Effector memory CD4-positive, alpha-beta T cell (primary cell): ENCODE results near the gene GREM2.

Experiments
- DNase-seq, 3 donors: peaks; one replicate each; pipeline ENCODE4 v3.0.0-alpha.2; 2020
- H3K27ac ChIP-seq: 2 replicates; pipeline ENCODE4 v1.7.0; 2013; ENCODE audit warnings: mild to moderate bottlenecking, low read length, moderate library complexity; ENCODE audit not compliant: insufficient read depth, poor library complexity, severe bottlenecking
- H3K27me3 ChIP-seq: replicated peaks from 2 replicates; pipeline ENCODE4 v1.7.0; 2013; ENCODE audit warnings: mild to moderate bottlenecking, low read length; ENCODE audit not compliant: insufficient read depth, control insufficient read depth, poor library complexity, severe bottlenecking
- H3K36me3 ChIP-seq: 2 replicates; pipeline ENCODE4 v1.7.0; 2013; ENCODE audit warnings: mild to moderate bottlenecking, low read length, moderate library complexity; ENCODE audit not compliant: control insufficient read depth, insufficient read depth
- H3K4me1 ChIP-seq: 2 replicates; pipeline ENCODE4 v1.7.0; 2013; ENCODE audit warnings: low read length, mild to moderate bottlenecking; ENCODE audit not compliant: control insufficient read depth, insufficient read depth, poor library complexity, severe bottlenecking
- H3K4me3 ChIP-seq: 2 replicates; pipeline ENCODE4 v1.7.0; 2013; ENCODE audit warnings: low read length, low read depth, mild to moderate bottlenecking; ENCODE audit not compliant: insufficient read depth, poor library complexity, severe bottlenecking
- H3K9me3 ChIP-seq: 2 replicates; pipeline ENCODE4 v1.7.0; 2013; ENCODE audit warnings: mild to moderate bottlenecking, low read length, moderate library complexity; ENCODE audit not compliant: control insufficient read depth

Gene GREM2

GRCh38 chr1:240506176-240506575 lies 105.8 kb downstream of the GREM2 start:
- Histone ChIP-seq H3K4me1 (no peaks in the 10 kb centered on the region), H3K27me3 (no peaks in the 10 kb centered on the region), H3K4me3 (no peak overlapping the region), H3K9me3 (no peaks in the 10 kb centered on the region), H3K36me3 (no peaks in the 10 kb centered on the region), H3K27ac (no peak overlapping the region)
- DNase-seq, result no peak

GRCh38 chr1:240503558-240503957 lies 108.4 kb downstream of the GREM2 start:
- H3K9me3 ChIP-seq, result no peaks in the 10 kb centered on the region
- H3K27me3 ChIP-seq, result no peaks in the 10 kb centered on the region
- H3K27ac ChIP-seq, result no peak overlapping the region
- no peak for DNase-seq
- H3K36me3 ChIP-seq, result no peaks in the 10 kb centered on the region
- no peaks in the 10 kb centered on the region for H3K4me1 ChIP-seq
- H3K4me3 ChIP-seq, result no peak overlapping the region

GRCh38 chr1:240503036-240503435 lies 108.9 kb downstream of the GREM2 start:
- no peak overlapping the region for H3K4me3 ChIP-seq
- no peak overlapping the region for H3K27ac ChIP-seq
- DNase-seq, result no peak
- no peaks in the 10 kb centered on the region for H3K9me3 ChIP-seq
- no peaks in the 10 kb centered on the region for H3K4me1 ChIP-seq
- H3K36me3 ChIP-seq, result no peaks in the 10 kb centered on the region
- H3K27me3 ChIP-seq, result no peaks in the 10 kb centered on the region

GRCh38 chr1:240501115-240501514 lies 110.8 kb downstream of the GREM2 start:
- Histone ChIP-seq H3K9me3 (no peaks in the 10 kb centered on the region), H3K27ac (no peak overlapping the region), H3K4me3 (no peak overlapping the region), H3K27me3 (no peaks in the 10 kb centered on the region), H3K36me3 (no peaks in the 10 kb centered on the region), H3K4me1 (no peaks in the 10 kb centered on the region)
- no peak for DNase-seq

- no peaks in the 10 kb centered on the region for H3K4me1 ChIP-seq
- H3K9me3 ChIP-seq, result no peaks in the 10 kb centered on the region
- DNase-seq, result no peak
- no peak overlapping the region for H3K27ac ChIP-seq
- H3K36me3 ChIP-seq, result no peaks in the 10 kb centered on the region
- no peak overlapping the region for H3K4me3 ChIP-seq
- no peaks in the 10 kb centered on the region for H3K27me3 ChIP-seq
Observed at GRCh38 chr1:240500647-240501046, 111.3 kb downstream of the GREM2 start.

GRCh38 chr1:240499012-240499411 lies 112.9 kb downstream of the GREM2 start:
- no peak for DNase-seq
- H3K4me3 ChIP-seq, result no peak overlapping the region
- H3K4me1 ChIP-seq, result no peaks in the 10 kb centered on the region
- no peak overlapping the region for H3K27ac ChIP-seq
- H3K9me3 ChIP-seq, result no peaks in the 10 kb centered on the region
- H3K36me3 ChIP-seq, result no peaks in the 10 kb centered on the region
- no peaks in the 10 kb centered on the region for H3K27me3 ChIP-seq

GRCh38 chr1:240498335-240498734 lies 113.6 kb downstream of the GREM2 start:
- Histone ChIP-seq H3K27ac (no peak overlapping the region), H3K9me3 (no peaks in the 10 kb centered on the region), H3K4me1 (no peaks in the 10 kb centered on the region), H3K4me3 (no peak overlapping the region), H3K27me3 (no peaks in the 10 kb centered on the region), H3K36me3 (no peaks in the 10 kb centered on the region)
- DNase-seq, result no peak

- no peak for DNase-seq
- Histone ChIP-seq H3K27ac (no peak overlapping the region), H3K36me3 (no peaks in the 10 kb centered on the region), H3K4me1 (no peaks in the 10 kb centered on the region), H3K4me3 (no peak overlapping the region), H3K9me3 (no peaks in the 10 kb centered on the region), H3K27me3 (no peaks in the 10 kb centered on the region)
Observed at GRCh38 chr1:240497908-240498307, 114.0 kb downstream of the GREM2 start.

GRCh38 chr1:240496941-240497340 lies 115.0 kb downstream of the GREM2 start:
- H3K27ac ChIP-seq, result no peak overlapping the region
- H3K27me3 ChIP-seq, result no peaks in the 10 kb centered on the region
- no peaks in the 10 kb centered on the region for H3K4me1 ChIP-seq
- no peak for DNase-seq
- H3K36me3 ChIP-seq, result no peaks in the 10 kb centered on the region
- no peaks in the 10 kb centered on the region for H3K9me3 ChIP-seq
- no peak overlapping the region for H3K4me3 ChIP-seq

GRCh38 chr1:240496356-240496755 lies 115.6 kb downstream of the GREM2 start:
- no peaks in the 10 kb centered on the region for H3K27me3 ChIP-seq
- no peaks in the 10 kb centered on the region for H3K9me3 ChIP-seq
- no peak overlapping the region for H3K4me3 ChIP-seq
- H3K4me1 ChIP-seq, result no peaks in the 10 kb centered on the region
- no peaks in the 10 kb centered on the region for H3K36me3 ChIP-seq
- H3K27ac ChIP-seq, result no peak overlapping the region
- DNase-seq, result no peak

GRCh38 chr1:240495601-240496000 lies 116.4 kb downstream of the GREM2 start:
- no peak for DNase-seq
- Histone ChIP-seq H3K4me1 (no peaks in the 10 kb centered on the region), H3K9me3 (no peaks in the 10 kb centered on the region), H3K36me3 (no peaks in the 10 kb centered on the region), H3K4me3 (no peak overlapping the region), H3K27ac (no peak overlapping the region), H3K27me3 (no peaks in the 10 kb centered on the region)
